Fibroblast of skin of scalp (primary cell): ENCODE results near the gene SLC26A11.
"Not testable (repeated sequence)": the region's sequence is repeated elsewhere in the genome, so short reads cannot be mapped to it uniquely, and the experiment has no call there.

Experiments
- DNase-seq: peaks from one replicate; pipeline ENCODE4 v3.0.0-alpha.2; 2013

SLC26A11 gene

GRCh38 chr17:80219013-80219762 is 1.0 kb upstream of the SLC26A11 start:
- DNase-seq = peak; percentile 86

GRCh38 chr17:80219763-80220053 is 519 bp upstream of the SLC26A11 start:
- DNase-seq = no peak

- no peak for DNase-seq
Measured at GRCh38 chr17:80220736-80221215, 549 bp downstream of the SLC26A11 start.

- DNase-seq = no peak
Measured at GRCh38 chr17:80221351-80222105, 1.3 kb downstream of the SLC26A11 start.

- no peak for DNase-seq
Measured at GRCh38 chr17:80222376-80223141, 2.3 kb downstream of the SLC26A11 start.

GRCh38 chr17:80223142-80223815 is 3.1 kb downstream of the SLC26A11 start:
- peak; percentile 17 for DNase-seq

- no peak for DNase-seq
Measured at GRCh38 chr17:80223838-80224497, 3.7 kb downstream of the SLC26A11 start.

GRCh38 chr17:80224683-80225082 is 4.5 kb downstream of the SLC26A11 start:
- no peak for DNase-seq

GRCh38 chr17:80225230-80225629 is 5.0 kb downstream of the SLC26A11 start:
- no peak for DNase-seq

GRCh38 chr17:80227156-80227555 is 6.9 kb downstream of the SLC26A11 start:
- no peak for DNase-seq

GRCh38 chr17:80227666-80228065 is 7.4 kb downstream of the SLC26A11 start:
- no peak for DNase-seq

GRCh38 chr17:80228477-80228876 is 8.2 kb downstream of the SLC26A11 start:
- DNase-seq = no peak

- no peak for DNase-seq
Measured at GRCh38 chr17:80229011-80229410, 8.8 kb downstream of the SLC26A11 start.

- DNase-seq = no peak
Measured at GRCh38 chr17:80232438-80232837, 12.2 kb downstream of the SLC26A11 start.

- DNase-seq = no peak
Measured at GRCh38 chr17:80233202-80233601, 13.0 kb downstream of the SLC26A11 start.

- no peak for DNase-seq
Measured at GRCh38 chr17:80236911-80237310, 16.7 kb downstream of the SLC26A11 start.

- no peak for DNase-seq
Measured at GRCh38 chr17:80237386-80237785, 17.2 kb downstream of the SLC26A11 start.

GRCh38 chr17:80242505-80242904 is 22.3 kb downstream of the SLC26A11 start:
- DNase-seq = no peak

GRCh38 chr17:80243526-80244433 is 23.6 kb downstream of the SLC26A11 start:
- no peak for DNase-seq

- DNase-seq = not testable (repeated sequence)
Measured at GRCh38 chr17:80244448-80244847, 24.2 kb downstream of the SLC26A11 start.
